Measurements from ENCODE around the gene SGCG. TPM values are rescaled to one million over a fixed set of nuclear protein-coding genes. Genes with fewer than 3 reads are reported as not detected.

Gene SGCG
- total RNA-seq, 1 experiment from 2014 or later: 0.15 TPM

DNA sequence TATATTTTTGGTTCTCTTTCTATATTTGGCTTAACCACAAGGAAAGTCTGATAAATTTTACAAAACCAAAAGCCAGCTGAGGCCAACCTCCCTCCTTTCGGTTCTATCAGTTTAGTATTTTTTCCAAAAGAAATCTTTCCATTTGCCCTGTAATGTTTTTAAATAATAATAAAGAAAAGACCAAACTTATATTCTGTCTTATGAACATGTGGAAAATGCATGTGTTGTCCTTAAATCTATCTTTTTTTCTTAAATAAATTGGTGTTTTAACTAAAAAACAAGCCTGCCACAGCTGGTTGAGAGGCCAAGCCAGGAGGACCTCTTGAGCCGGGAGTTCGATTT is 139.1 kb downstream of the SGCG start:
- DNase-seq (ENCODE audit: low read depth, low spot score): no peak
- POLR2A ChIA-PET: interaction anchor here (0.6 kb wide), 1 partner anchor 430 kb away, joined by 3 read pairs; no protein-coding TSS in a partner anchor
- H3K79me2 ChIP-seq (ENCODE audit: insufficient read depth, low read length): no peaks in the 10 kb centered on the region
- no peak overlapping the region for H3K9ac ChIP-seq (ENCODE audit: low read length)
- RAD21 ChIA-PET (ENCODE audit: low non-redundant PET in 1 of 2, low total read pairs in 2 of 2, uncharacterized antibody in 2 of 2, unreplicated experiment in 2 of 2): no interaction called here
- H4K20me1 ChIP-seq (ENCODE audit: insufficient read depth): no peaks in the 10 kb centered on the region
- no peak overlapping the region for H3K27ac ChIP-seq (ENCODE audit: low read depth, low read length)
- H2AFZ ChIP-seq (ENCODE audit: low read depth, low read length, poor library complexity, severe bottlenecking): no peak overlapping the region
- peaks cover 11 to 15% of the 10 kb centered on the region in 2 experiments for H3K4me1 ChIP-seq (ENCODE audit: control insufficient read depth in 1 of 2, insufficient read depth in 2 of 2, low read length in 2 of 2)
- no peak for TF ChIP-seq EGR1 (IDR thresholded peaks at IDR 0.05; ENCODE audit: low read depth)
- no peak for TF ChIP-seq REST (IDR thresholded peaks at IDR 0.05; ENCODE audit: low read depth)
- TF ChIP-seq TCF7L2 (IDR thresholded peaks at IDR 0.05; ENCODE audit: borderline replicate concordance, extremely low read depth, insufficient read depth, insufficient read length): no peak
- TF ChIP-seq FOSL1 (IDR thresholded peaks at IDR 0.05; ENCODE audit: low read depth): no peak
- TF ChIP-seq YY1 (IDR thresholded peaks at IDR 0.05; ENCODE audit: extremely low read depth, insufficient replicate concordance, low read depth, low read length): no peak
- TF ChIP-seq, protein P1, sequence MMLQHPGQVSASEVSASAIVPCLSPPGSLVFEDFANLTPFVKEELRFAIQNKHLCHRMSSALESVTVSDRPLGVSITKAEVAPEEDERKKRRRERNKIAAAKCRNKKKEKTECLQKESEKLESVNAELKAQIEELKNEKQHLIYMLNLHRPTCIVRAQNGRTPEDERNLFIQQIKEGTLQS (IDR thresholded peaks at IDR 0.05): no peak
- TF ChIP-seq EZH2phosphoT487 (IDR thresholded peaks at IDR 0.05; ENCODE audit: borderline replicate concordance): no peak
- TF ChIP-seq ZFX (IDR thresholded peaks at IDR 0.05): no peak
- no peak for TF ChIP-seq POLR2AphosphoS5 (IDR thresholded peaks at IDR 0.05; ENCODE audit: low read depth, low read length)
- no peak for TF ChIP-seq MAX (IDR thresholded peaks at IDR 0.05)
- CTCF ChIA-PET: interaction anchor here (1.4 kb wide), 1 partner anchor 519 kb away, joined by 8 read pairs; no protein-coding TSS in a partner anchor
- no peaks in the 10 kb centered on the region for H3K27me3 ChIP-seq (ENCODE audit: insufficient read depth, low read length)
- no TSS peak for BruUV-seq (replicated peaks)
- no peaks in the 10 kb centered on the region for H3K9me2 ChIP-seq (ENCODE audit: insufficient read depth)
- H3K4me3 ChIP-seq (replicated peaks in 1 of 2; ENCODE audit: low read depth in 1 of 2, low read length in 2 of 2): no peak overlapping the region
- H3K36me3 ChIP-seq (ENCODE audit: control insufficient read depth in 1 of 2, insufficient read depth in 2 of 2, low read length in 2 of 2): no peaks in the 10 kb centered on the region
- H3K4me2 ChIP-seq (ENCODE audit: low read length): no peak overlapping the region
- intact Hi-C loops (cut with micrococcal nuclease): loop anchor here (1.0 to 5.0 kb wide), 2 partner anchors 378 to 519 kb away; no protein-coding TSS in a partner anchor
- ATAC-seq: no peak
- no peaks in the 10 kb centered on the region for H3K9me3 ChIP-seq (ENCODE audit: control insufficient read depth in 1 of 2, insufficient read depth in 1 of 2, low read depth in 1 of 2, low read length in 2 of 2)

Measured in HCT116 (cell line).